SH-SY5Y (cell line): Measurements from ENCODE around the gene NKAIN4.

Source experiments
- GATA2 ChIP-seq: IDR thresholded peaks from 2 replicates; pipeline ENCODE4 v1.6.1; 2011; ENCODE audit warnings: mild to moderate bottlenecking, low read depth, low read length
- GATA3 ChIP-seq: IDR thresholded peaks from 2 replicates; pipeline ENCODE4 v1.6.1; 2011; ENCODE audit warnings: low read depth, mild to moderate bottlenecking, low read length, moderate library complexity

Gene NKAIN4

DNA sequence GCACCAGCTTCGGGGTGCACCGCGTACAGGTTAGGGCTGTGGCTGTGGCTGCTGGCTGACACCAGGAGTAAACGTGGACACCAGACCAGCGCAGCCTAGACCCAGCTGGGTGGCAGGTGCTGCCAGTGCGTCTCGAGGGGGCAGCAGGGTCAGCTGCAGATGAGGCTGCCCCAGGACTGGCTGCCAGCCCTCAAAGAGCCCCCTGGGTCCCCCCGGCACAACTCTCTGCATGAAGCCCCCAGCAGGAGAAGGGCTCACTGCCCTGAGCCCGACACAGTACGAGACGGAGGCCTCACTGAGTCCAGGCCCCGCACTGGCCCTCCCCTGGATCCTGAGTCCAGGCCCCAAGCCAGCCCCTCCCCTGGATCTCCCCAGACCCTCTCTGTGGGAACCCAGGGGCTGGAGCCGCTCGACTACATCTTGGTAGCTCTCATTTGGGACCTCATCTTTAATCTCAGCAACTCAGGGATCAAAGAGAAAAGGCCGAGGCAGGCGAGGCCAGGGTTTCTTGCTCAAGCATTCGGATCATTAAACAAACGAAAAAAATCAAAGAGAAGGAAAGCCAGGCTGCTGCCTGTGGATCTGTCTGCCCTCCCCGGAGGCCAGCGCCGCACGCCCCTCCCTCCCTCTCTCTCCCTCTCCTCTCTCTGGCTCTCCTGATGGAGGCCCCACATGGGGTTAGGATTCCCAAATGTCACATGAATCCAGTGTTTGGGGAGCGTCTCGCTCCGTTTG lies 7.0 kb upstream of the NKAIN4 start:
- TF ChIP-seq GATA3 (no peak), GATA2 (no peak)

DNA sequence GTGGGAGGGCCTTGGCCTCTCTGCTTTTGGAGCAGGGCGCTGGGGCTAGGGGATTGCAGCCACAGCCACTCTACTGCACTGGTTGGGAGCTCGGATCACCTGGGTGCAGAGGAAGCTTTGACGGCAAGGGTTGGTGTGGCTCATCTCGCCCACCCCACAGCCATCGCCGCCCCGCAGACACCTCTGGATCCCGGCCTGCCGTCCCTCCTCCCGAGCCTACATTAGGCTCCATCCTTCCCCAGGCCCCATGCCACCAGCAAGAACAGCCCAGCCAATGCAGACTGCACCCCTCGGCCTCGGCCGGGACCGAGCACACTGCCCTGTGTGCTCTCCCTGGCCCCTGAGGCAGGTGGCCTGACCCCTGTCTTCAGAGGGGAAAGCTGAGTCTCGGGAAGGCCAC lies 6.3 kb upstream of the NKAIN4 start:
- TF ChIP-seq GATA2, result no peak

DNA sequence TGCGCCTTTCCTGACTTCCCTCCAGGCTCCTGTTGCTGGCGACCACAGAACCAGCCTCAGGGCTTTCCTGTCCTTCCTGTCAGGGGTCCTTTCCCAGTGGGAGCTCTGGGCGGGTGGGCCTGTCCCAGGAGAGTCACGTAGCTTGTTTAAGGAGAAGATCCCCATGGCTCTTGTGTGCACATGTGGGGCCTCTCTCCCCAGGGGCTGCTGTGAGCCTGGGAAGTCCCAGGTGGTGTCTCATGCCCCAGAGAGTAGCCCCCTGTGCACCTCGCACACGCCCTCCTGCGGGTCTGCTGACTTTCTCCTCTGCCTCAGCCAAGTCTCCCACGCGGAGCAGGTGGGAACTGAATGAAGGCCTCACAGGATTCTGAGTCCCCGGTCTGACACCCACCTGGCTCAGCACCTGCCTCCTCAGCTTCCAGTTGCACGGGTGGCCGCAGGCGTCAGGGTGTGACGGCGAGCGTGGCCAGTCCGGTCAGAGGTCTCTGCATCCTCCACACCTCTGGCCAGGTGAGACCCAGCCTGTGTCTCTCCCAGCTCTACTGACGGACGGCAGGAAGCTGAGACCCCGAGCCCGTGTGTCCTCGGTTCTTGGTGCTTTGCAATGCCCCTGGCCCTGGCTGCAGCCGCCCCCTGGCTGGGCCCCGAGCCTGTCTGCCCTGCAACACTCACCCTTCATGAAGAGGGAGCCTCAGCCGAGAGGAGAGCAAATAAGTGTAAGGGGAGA lies 5.6 kb upstream of the NKAIN4 start:
- TF ChIP-seq GATA3, result no peak
- TF ChIP-seq GATA2, result no peak

DNA sequence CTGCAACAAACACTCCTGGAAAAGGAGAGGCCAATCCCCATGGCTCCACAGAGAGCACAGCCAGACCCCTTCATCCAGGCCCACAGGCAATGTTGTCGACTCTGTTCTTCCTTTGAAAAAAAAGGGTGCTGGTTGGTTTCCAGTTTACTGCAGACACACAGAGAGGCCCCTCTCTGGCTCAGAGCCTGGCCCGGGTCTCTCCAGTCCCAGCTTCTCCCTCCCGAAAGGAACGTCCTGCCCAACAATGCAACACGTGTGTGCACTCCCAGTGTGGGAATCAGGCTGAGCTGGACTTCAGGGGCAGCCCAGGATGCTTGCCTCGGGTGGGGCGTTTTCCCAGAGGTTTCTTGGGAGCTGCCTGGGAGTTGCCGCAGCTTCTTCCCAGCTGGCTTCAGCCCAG lies 4.5 kb upstream of the NKAIN4 start:
- TF ChIP-seq GATA3 (no peak), GATA2 (no peak)

DNA sequence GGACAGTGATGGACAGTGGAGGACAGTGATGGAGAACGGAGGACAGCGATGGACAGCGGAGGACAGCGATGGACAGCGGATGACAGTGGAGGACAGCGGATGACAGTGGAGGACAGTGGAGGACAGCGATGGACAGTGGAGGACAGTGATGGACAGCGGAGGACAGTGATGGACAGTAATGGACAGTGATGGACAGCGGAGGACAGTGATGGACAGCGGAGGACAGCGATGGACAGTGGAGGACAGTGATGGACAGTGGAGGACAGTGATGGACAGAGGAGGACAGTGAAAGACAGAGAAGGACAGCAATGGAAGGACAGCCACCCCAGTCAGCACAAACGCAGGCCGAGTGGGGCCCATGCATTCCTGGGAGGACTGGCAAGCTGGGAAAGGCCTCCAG lies 3.4 kb upstream of the NKAIN4 start:
- no peak for TF ChIP-seq GATA3
- no peak for TF ChIP-seq GATA2

DNA sequence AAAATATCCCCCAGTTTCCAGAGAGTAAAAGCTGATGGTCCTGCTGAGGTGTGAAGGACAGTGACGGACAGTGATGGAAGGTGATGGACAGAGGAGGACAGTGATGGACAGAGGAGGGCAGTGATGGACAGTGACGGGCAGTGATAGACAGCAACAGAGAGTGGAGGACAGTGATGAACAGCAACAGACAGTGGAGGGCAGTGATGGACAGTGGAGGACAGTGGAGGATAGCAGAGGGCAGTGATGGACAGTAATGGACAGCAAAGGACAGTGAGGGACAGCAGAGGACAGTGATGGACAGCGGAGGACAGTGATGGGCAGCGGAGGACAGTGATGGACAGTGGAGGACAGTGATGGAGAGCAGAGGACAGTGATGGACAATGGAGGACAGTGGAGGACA lies 2.7 kb upstream of the NKAIN4 start:
- TF ChIP-seq GATA2 (no peak), GATA3 (no peak)

DNA sequence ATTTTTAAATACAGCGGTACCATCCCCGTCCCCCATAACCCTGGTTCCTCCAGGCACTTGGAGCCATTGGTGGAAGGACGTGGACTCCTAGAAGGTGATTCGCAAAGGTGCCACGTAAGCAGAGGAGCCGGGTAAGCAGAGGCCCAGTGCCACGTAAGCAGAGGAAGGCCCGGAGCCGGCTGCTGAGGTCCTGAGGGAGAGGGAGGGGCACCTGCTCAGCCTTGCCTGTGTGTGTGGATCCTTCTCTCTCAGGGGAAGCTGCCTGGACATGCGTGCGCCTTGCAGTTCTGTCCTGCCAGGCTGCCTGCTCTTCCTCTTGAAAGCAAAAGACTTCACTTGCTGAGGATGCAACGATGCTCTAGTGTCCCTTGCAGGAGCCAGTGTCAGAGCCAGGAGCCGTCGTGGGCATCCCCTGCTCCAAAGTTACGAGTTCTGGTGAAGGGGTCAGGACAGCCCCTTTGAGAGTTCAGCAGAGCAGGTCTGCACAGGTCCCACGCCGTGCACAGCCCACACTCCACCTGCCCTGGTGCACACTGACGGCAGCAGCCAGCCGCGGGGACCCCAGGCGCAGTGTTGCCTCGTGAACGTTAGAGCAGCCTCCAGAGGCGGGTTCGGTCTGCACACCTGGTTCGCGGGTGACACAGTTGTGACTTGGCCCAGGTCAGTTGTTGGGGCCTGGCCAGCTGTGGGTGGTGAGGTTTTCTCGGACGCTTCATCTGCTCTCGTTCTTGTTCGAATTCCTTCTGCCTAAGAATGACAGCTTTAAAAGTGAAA lies 1.9 kb upstream of the NKAIN4 start:
- no peak for TF ChIP-seq GATA2
- TF ChIP-seq GATA3, result no peak

DNA sequence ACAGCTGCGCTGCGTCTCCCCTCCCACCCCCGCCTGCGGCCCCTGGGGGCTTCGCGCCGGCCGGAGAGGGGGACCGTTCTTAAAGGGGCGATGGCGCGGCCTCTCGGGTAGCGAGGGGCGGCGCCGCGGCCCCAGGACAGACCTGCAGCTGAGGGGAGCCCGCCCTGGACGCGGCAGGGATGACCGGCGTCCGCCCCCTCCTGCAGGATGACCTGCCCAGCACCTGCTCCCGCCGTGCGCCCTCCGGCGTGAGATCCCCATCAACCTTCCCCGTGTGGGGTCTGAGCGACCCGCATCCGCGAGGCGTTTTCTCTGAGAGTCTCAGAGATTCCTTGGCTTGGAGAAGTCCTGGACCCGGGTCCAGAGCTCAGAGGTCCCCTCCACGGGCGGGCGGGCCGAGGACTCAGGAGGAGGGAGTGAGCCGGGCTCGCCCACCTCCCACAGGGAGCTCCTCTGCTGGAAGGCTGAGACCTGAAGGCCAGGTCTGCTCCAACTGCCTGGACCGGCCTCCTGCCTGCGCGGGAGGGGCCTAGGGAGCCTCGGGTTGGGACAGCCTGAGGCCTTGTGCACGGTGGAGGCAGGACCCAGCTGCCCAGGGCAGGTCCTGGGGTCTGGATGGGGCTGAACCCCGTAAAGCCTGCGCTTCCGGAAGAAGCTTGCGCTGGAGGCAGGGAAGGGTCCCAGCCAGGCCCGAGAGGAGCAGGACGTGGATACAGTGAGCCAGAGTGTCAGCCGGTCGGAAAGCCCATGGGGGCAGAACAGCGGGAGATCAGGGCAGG lies 532 bp upstream of the NKAIN4 start:
- TF ChIP-seq GATA2 (no peak), GATA3 (no peak)

DNA sequence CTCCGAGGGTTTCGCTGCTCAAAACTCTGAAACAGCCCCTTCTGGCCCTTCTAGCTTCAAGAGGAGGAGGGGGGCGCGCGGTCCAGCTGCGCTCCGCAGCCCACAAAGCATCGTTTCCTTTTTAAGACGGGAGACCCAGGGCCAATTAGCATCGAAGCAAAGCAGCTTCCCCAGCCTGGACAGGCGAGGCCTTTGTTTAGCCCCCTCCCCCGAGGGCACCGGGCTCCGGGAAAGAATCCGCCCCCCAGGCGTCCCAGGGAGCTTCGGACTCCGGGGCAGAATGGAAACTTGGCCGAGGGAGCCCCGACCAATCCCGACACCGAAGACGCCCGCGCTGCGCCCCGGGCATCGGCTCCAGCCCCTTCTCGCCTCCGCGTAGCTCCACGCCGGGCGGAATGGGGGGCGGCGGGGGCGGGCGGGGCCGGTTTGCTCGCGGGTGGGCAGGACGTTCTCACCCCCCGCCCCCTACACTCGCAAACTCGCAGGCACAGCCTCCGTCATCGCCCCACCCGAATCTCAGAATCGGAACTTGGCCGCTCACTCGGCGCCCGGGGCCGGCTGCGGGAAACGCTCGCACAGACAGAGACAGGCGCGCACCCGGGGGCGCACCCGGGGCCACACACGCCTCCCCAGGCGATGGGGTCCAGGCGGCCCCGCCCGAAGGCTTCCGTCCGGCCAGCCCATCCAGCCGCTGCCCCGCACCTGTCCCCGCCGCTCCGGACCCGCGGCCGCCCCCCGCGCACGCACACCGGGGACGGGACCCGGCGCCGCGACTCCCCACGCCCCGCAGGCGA lies 628 bp downstream of the NKAIN4 start:
- TF ChIP-seq GATA3 (no peak), GATA2 (no peak)

DNA sequence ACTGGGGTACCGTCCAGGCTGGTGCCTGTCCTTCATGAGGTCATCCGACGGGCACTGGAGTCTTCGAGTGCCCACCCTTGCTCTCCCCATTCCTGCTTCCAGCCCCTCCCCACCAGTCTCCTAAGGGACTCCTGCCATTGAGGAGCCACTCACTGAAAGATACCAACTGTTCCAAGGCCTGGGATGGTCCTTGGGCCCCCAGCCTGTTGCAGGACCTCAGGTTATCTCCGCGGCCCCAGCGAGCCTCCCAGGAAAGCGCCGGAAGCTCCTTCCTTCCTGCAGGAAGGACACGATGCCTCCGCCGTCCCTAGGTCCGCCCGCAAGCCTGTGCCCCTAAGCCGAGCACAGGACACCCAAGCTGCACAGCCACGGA lies 1.2 kb downstream of the NKAIN4 start:
- TF ChIP-seq GATA2 (no peak), GATA3 (no peak)

DNA sequence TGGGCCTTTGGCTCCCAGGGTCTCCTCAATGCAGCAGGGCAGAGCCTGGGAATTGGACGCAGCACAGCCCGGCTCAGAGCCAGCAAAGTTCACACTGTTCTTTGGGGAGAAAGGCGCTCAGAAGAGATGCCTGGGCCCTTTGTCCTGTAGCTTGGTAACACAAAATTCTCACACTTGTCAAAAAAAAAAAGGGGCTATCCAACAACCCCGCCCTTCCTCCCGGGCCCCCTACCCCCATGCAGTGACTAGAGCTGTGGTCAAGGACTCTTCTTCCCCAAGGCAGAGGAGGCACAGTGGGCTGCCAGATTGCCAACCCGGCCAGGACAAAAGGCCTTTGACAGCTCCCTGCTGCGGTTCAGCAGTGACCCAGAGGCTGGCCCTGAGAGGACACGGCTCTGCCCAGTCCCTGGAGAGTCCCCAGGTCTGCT lies 2.0 kb downstream of the NKAIN4 start:
- no peak for TF ChIP-seq GATA2

DNA sequence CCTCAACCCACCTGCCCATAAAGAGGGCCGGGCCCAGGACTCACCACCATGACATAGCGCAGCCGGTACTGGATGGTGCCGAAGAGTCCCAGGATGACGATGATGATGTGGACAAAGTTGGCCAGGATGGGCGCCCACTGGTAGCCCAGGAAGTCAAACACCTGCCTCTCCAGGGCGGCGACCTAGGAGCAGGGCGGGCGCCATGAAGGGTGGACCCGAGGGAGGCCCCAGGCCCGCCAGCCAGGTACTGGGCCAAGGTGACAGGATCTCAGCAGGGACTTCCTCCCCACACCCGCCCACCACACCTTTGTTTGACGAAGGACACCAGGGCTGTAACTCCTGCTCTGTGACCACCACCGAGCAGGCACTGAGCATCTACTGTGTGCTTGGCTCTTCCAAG lies 4.4 kb downstream of the NKAIN4 start:
- TF ChIP-seq GATA3 (no peak), GATA2 (no peak)

DNA sequence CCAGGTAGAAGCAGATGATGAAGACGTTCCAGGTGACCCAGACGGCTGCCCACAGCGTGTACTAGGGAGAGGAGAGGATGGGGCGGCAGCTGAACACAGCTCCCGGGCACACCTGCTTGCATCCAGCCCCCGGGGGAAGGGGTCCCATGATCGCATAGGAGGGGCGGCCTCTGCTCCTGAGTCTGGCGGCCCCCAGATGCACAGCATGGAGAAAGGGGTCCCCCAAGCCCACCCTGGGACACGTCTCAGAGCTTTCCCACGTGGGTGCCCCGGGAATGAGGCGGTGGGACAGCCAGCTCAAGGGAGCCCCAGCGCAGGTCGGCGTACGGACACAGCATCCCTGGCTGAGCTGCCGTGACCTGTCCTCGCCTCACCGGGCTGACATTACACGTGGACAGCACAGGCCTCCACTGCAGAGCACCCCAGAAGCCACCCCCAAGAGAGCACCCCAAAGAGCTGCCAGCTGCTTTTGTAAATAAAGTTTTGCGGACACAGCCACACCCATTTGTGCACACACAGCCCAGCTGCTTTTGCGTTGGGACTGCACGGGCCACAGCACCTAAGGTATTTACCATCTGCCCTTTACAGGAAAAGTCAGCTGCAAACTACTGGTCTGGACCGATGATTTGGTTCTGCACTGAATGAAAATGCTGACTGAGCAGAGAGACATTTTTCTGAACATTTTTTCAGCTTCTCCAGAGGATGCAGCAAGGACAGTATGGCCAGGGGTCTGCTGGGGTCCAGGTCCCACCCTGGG lies 5.2 kb downstream of the NKAIN4 start:
- TF ChIP-seq GATA2 (no peak), GATA3 (no peak)
